GM18858 (cell line): ENCODE data around the gene IMP4.

Source experiments
- ATAC-seq: cut with Tn5 transposase; IDR thresholded peaks from one replicate; pipeline ENCODE4 v1.9.1; 2021; ENCODE audit not compliant: unreplicated experiment

Gene IMP4

DNA sequence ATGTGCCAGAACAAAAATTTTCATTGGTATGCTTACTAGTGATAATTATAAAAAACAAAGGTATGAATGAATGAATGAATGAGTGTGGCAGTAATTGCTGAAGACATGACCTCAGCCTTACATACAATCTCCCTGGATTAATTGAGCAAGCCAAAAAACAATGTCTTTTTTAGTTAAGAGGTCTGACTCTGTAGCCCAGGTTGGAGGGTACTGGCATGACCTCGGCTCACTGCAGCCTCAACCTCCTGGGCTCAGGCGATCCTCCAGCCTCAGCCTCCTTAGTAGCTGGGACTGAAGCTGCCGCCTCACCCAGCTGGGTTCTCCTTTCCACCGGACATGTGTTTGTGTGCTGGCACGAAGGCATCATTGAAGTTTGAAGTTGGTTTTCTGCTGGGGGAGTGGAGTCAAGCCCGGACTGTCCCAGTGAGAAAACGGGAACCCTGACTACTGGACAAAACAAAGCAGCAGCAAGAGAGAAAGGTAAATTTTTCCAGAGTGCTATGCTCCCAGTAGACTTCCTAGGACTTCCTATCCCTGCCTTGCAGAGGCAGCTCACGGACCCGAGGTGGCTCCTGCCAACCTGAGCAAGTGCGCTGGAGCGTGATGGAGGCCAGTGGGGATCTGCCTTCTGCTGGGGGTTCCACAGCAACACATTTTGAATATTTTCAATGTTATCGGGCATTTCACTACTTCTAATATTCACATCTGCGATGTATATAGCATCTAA is 6.4 kb upstream of the IMP4 start:
- ATAC-seq: no peak

DNA sequence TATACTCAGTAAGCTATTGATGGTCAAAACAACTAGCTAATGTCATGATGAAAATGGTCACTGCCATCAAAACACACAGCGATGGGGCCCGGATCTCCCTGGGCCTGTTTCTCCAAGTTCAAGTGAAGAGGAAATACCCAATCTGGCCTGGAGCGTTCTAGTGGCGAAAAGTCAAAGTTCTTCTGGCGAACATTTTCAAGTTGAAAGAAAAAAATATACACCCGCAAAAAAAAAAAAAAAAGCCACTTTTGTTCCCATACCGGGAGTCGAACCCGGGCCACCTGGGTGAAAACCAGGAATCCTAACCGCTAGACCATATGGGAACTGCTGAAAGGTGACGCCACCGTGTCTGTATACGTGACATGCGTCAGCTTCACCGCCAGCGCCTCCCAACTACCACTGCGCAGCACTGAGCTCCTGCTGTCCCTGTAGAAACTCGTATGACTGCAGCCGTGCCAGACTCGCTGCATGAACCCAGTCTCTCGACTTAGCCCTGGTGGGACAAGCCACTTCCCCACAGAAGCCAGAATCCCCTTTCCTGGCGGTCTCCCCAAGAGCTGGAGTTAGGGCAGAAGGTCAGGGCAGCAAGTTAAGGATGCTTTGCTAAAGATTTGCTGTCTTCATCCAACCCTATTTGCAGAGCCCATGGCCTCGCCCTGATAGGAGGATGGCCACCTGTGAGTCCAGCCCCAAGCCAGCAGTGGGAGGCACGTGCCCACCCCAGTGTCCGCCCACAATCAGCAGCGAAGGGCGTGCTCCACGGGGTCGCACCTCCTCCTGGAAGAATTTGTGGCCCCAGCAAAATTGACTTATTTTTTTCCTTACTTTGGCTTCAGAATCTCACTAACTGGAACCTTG is 5.6 kb upstream of the IMP4 start:
- ATAC-seq: no peak

- no peak for ATAC-seq
Observed at GRCh38 chr2:130337735-130338325, 4.9 kb upstream of the IMP4 start.

DNA sequence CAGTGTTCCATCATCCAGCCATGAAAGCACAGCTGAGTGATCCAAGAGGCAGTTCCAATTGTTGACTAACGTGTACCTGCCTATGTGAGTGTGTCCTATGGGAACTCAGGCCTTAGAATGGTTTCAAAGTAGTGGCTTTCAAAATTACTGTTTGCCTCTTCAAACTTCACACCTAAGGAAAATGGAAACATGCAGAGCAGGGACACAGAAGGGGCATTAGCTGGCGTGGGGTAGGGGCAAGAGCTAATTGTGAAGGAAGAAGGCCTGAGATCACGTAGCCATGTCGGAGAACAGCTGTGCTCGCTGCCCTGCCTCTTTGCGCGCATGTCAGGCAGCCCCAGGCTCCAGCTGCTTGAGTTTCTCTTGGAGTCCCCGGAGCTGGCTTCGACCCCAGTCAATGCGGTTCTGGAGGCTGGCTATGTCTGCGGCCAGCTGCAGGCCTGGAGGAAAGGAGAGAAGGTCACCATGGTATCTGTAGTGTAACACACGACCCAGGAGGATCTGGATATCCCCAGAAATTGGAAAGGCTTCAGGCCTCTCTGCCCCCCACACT is 3.8 kb upstream of the IMP4 start:
- no peak for ATAC-seq

DNA sequence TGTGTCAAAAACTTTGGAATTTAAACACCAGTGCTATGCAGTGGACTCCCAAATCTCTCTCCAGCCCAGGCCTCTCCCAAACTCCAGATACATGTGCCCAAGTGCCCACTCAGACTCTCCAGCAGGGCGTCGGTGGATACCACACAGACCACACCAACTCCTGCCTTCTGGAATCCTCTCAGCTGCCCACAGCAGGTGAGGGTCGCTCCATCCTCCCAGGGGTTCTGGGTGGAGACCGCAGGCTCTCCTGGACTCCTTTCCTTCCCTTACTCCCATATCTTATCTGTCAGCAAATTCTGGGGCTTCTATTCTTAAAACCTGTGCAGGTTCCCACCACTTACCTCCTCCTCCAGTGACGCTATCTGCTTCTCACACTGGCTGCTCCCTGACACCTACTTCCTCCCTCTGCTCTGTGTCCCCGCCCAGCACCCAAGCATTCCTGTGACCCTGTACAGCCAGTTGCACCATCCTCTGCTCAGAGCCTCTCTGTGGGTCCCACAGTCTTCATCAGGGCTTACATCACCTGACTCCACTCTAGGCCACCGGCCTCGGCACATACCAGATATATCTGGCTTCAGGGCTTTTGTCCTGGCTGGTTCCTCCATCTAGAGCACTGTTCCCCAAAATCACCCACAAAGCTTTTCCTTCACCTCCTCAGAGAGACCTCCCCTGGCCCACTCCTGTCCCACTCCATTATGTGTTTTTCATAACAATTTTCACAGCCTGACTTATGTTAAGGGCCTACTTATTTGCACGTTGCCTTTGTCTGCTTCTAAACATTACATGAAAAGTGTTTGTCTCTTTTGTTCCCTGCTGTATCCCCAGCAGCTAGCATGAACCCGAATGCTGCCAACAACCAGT is 2.6 kb upstream of the IMP4 start:
- no peak for ATAC-seq

DNA sequence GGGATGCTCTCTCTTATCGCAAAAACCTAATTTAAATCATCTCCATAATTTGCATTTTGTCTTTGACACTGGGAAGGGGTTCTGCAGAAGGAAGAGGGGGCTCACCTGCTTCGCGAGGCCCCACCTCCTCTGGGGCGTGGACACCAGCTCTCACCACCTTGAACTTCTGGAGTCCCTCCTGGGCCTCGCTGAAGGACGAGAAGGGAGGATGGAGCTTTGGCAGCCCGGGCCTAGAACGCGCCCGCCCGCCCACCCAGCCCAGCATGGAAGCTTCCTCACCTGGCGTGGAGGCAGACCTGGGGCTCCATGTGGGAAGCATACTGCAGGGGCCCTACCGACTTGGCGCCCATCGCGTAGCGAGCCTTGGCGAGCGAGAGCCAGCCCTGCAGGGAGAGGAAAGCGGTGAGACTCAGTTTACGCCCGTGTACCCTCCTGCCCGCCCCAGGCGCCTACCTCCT is 1.1 kb upstream of the IMP4 start:
- no peak for ATAC-seq

- ATAC-seq: peak; percentile 73
Observed at GRCh38 chr2:130342020-130342532, 621 bp upstream of the IMP4 start.

GRCh38 chr2:130344578-130344977 is 1.9 kb downstream of the IMP4 start:
- ATAC-seq: no peak

GRCh38 chr2:130345091-130345490 is 2.4 kb downstream of the IMP4 start:
- no peak for ATAC-seq

- no peak for ATAC-seq
Observed at GRCh38 chr2:130345611-130346010, 2.9 kb downstream of the IMP4 start.

- ATAC-seq: no peak
Observed at GRCh38 chr2:130346041-130346740, 3.5 kb downstream of the IMP4 start.

DNA sequence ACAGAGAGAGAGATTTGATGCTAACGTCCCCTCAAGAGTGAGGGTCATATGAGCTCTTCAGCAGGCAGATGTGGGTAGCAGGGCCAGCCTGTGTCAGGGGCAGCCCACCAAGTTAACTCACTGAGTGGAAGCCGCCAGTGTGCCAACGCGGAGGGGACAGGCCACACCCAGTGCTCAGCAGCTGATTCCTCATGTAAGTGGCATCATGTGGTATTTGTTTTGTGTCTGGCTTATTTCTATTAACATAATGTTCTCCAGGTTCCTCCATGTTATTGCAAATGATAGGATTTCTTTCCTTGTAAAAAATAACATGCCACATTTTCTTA is 4.0 kb downstream of the IMP4 start:
- no peak for ATAC-seq

DNA sequence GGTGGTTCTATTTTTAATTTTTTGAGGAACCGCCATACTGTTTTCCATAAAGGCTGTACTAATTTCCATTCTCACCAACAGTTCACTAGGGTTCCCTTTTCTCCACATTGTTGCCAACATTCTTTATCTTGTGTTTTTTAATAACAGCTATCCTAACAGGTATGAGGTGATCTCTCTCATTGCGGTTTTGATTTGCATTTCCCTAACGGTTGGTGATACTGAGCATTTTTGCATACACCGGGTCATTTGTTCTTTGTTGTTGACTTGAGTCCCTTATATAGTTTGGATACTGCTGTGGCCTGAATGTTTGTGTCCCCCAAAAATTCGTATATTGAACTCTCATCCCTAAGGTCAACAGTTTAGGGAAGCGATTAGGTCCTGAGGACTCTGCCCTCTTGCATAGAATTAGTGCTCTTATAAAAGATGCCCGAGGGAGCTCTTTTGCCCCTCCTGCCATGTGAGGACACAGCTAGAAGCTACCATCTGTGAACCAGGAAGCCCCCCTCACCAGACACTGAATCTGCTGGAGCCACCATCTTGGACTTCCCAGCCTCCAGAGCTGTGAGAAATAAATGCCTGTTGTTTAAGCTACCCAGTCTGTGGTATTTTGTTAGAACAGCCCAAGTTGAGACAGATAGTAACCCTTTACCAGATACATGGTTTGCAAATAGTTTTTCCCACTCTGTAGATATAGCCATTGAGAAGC is 4.7 kb downstream of the IMP4 start:
- no peak for ATAC-seq

DNA sequence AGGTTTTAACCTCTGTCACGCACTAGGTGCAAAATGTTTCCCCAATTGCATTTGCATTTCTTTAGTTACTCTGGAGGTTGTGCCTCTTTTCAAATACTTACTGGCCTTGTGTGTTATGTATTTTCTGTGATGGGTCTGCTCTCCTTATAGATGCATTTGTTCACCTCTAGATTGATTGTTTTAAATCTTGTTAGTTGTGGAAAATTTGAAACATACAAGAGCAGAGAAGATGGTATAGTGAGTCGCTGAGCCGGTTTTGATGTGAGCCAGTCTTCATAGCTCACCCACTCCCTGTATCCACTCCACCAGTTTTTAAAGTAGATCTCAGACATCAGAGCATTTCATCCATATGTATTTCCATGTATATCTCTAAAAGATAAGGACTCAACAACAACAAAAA is 6.5 kb downstream of the IMP4 start:
- no peak for ATAC-seq

DNA sequence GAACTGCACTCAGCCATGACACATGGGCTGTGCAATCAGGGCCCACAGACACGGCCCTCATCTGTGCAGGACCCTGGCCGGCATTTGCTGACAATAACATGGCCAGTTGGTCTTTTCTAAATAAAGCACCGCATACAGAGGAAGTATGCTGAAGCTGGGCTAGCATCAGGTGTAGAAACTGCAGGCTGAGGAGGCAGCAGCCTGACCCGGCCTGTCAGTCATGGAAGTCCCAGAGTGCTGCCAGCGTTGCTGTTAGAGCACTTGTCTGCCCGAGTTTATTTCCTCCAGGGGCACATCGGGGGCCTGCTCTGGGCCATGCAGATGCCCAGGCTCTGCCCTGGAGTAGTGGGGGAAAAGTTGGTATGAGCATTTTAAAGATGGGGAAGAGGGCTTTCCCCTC is 9.0 kb downstream of the IMP4 start:
- ATAC-seq: no peak

GRCh38 chr2:130352237-130352636 is 9.5 kb downstream of the IMP4 start:
- no peak for ATAC-seq

DNA sequence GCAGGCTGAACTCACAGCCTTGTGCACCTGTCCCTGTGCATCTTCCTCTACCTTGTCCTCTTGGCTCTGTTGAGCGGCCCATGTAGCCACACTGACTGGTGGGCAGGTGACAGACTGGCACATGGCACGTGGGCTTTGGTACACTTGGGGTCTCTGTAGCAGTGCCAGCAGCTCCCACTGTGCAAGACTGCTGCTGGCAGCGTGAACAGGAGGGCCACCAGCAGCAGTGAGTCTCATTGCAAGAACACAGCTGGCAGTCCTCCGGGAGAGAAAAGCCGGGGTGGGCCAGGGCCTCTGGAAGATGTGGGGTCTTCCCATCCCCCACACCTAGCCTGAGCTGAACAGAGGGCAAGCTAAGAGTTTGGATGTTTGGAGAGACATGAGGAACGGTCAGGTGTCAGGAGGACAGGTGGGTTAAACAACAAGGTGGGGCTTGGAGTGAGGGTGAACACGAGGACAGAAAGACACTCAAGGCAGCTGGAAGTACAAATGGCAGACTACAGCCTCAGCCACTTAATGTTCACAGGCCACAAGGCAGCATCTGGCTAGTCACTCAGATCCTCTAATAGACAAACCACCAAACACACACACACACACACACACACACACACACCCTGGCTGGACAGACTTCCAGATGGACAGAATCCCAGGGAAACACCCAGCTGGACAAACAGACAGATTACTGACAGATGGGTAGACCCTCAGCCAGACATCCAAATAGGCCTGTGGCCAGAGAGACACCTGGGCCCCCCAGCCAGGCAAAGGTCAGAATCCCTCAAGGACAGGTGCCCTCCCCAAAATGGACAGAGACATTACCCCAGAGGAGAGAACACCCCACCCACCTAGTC is 10.8 kb downstream of the IMP4 start:
- ATAC-seq: no peak

DNA sequence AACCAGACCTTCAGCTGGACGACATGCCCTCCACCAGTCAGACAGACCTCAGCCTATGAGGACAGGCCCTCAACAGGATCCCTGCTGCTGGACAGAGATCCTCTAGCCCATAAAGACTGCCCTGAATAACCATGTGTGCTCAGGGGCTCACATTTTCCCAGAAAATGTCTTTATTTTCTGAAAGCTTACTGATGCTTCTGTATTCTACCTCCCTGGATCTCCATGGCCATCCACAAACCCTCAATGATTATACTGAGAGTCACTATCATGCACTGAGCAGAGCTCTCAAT is 11.4 kb downstream of the IMP4 start:
- ATAC-seq: no peak

GRCh38 chr2:130355172-130355577 is 12.5 kb downstream of the IMP4 start:
- ATAC-seq: no peak
